ENCODE results near the gene FOXC2.
A peak's percentile ranks its signal among the peaks of the same experiment; 100 is the strongest.

The FOXC2 gene

DNA sequence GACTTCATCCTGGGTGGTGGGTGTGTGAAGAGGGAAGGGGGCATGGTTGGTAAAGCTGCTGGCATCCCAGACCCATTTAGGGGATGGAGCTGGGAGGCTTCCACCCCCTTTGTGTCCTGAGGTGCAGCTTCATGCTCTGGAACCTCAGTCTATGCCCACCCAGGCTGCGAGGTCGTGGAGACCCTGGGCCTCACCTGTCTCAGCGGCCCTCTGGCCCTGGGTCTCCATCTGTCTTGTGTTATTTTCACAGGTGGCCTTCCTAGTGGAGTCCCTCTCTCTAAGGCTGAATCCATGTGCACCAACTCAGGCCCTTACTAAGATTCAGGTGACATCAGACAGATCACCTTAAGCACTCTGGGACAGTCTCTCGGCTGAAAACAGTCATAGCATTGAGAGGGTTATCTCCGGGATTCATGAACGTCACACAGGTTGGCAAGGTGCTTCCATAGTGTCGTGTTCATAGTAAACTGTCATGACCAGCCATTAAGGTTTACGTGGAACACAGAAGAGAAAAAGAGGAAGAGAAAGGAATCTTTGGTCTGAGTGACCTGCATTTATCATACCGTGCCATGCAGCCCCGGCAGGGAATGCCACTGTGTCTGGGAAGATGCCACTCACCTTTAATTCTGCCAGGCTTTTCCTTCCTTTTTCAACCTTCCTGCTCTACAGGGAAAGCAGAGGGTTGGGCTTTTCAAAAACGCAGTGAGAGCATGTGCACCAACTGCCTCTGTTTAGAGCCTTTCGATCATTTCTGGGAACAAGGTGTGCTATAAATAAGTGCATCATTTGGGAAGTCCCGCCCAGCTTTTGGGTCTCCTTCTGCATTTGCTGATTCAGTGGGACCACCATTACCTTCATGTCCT, 7.2 kb downstream of the FOXC2 start:
- Histone ChIP-seq H3K4me3 (ENCODE audit: low read depth, low read length) (no peak overlapping the region), H3K36me3 (replicated peaks) (peaks cover 54% of the 10 kb centered on the region), H3K27me3 (replicated peaks) (no peaks in the 10 kb centered on the region), H3K27ac (peak overlapping the region; percentile 79)
- TF ChIP-seq, protein P1, sequence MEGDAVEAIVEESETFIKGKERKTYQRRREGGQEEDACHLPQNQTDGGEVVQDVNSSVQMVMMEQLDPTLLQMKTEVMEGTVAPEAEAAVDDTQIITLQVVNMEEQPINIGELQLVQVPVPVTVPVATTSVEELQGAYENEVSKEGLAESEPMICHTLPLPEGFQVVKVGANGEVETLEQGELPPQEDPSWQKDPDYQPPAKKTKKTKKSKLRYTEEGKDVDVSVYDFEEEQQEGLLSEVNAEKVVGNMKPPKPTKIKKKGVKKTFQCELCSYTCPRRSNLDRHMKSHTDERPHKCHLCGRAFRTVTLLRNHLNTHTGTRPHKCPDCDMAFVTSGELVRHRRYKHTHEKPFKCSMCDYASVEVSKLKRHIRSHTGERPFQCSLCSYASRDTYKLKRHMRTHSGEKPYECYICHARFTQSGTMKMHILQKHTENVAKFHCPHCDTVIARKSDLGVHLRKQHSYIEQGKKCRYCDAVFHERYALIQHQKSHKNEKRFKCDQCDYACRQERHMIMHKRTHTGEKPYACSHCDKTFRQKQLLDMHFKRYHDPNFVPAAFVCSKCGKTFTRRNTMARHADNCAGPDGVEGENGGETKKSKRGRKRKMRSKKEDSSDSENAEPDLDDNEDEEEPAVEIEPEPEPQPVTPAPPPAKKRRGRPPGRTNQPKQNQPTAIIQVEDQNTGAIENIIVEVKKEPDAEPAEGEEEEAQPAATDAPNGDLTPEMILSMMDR (IDR thresholded peaks at IDR 0.05; ENCODE audit: low read depth, low read length, missing control alignments), result no peak
- DNase-seq, result no peak
- in situ Hi-C loops (cut with HindIII; ENCODE audit: low pct_ligation_motif_present, low sequenced_read_pairs), result loop anchor here (5.0 to 25.0 kb wide), 2 partner anchors 488 to 713 kb away; no protein-coding TSS in a partner anchor

DNA sequence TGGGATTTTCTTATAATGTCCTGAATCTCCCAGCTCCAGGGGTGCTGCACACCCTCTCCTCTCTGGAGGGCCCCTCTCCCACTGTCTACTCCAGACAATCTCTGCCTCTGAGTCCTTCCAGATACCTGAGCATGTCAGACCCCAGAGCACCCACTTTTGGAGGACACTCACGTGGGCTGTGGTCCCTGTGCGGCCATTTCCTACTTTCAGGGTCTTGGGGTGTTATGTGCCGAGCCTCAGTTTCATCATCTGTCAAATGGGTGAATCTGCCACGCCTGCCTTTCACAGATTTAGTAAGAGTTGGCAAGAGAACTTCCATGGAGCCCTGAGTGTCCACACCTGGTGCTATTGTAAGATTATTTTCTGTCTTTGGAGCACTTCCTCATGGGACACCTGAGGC, 8.0 kb downstream of the FOXC2 start:
- H3K27me3 ChIP-seq (replicated peaks), result no peaks in the 10 kb centered on the region
- in situ Hi-C loops (cut with HindIII; ENCODE audit: low pct_ligation_motif_present, low sequenced_read_pairs), result loop anchor here (5.0 to 25.0 kb wide), 3 partner anchors 188 to 713 kb away; no protein-coding TSS in a partner anchor
- TF ChIP-seq, protein P1 (IDR thresholded peaks at IDR 0.05; ENCODE audit: low read depth, low read length, missing control alignments), result no peak
- no peak overlapping the region for H3K4me3 ChIP-seq (ENCODE audit: low read depth, low read length)
- no peak for DNase-seq
- H3K27ac ChIP-seq, result no peak overlapping the region
- H3K36me3 ChIP-seq (replicated peaks), result peaks cover 46% of the 10 kb centered on the region

DNA sequence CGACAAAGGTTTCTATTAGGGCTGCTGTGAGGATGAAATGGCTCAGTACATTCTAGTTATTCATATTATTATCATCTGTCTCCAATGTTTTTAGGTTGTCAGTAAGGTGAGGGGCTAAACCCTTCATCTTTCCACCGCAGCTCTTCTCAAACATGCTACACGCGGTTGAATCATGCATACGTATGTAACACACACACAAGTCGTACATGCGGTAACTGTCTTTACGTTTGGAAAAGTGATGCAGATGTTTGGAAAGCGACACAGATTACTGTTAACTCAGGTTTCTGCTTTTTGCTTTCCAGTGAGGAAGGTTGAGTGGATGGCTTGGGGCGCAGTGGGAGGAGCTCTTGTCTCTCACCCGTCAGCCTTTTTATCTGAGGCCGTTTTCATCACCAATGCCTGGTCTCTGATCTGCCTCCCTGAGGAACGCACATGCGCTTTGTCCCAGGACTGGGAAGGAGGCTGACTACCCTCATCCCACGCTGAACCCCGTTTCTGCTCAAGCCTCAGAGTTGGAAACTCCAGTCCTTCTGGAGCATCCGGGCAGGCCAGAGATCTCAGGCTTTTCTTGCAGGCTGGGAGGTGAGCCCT, 8.6 kb downstream of the FOXC2 start:
- Histone ChIP-seq H3K27me3 (replicated peaks) (no peaks in the 10 kb centered on the region), H3K36me3 (replicated peaks) (peaks cover 43% of the 10 kb centered on the region), H3K27ac (peak overlapping the region; percentile 95), H3K4me3 (ENCODE audit: low read depth, low read length) (peak overlapping the region; percentile 10)
- DNase-seq, result no peak
- TF ChIP-seq, protein P1 (IDR thresholded peaks at IDR 0.05; ENCODE audit: low read depth, low read length, missing control alignments), result no peak
- in situ Hi-C loops (cut with HindIII; ENCODE audit: low pct_ligation_motif_present, low sequenced_read_pairs), result loop anchor here (25.0 kb wide), 1 partner anchor 187 kb away; no protein-coding TSS in a partner anchor

DNA sequence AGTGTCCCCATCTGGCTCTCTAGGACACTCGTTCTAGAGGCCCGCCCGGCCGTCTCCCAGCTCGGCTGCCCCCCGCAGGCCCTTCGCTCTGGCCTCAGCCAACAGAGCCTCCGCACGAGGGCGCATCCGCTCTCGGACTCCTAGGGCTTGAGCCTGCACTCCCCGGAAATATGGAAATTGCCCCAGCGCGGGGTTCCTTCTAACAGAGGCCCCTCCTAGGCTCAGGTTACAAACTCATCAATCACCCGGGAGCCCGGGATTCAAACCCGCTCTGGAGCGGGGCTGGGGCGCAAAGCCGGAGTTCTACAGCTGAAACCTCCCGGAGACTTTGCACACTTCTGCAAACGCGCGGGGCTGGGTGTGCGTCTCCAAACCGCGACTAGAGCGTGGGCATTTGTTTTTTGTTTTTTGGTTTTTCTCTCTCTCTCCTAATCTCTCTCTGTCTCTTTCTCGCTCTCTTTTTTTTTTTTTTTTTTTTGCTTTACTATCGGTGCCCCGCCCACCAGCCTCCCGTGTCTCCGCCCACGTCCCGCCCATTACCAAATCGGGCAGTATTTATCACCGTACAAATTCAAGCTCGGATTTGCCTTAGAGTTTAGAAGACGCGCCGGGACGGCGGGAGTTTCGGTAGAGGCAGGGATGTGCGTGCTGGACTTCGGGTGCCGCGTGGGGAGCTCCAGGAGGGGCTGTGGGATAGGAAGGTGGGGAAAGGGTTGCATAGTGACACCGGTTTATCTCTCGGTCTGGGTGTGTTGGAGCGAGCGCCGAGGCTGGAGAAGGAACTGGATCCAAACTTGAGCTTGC, 9.3 kb downstream of the FOXC2 start:
- in situ Hi-C loops (cut with HindIII; ENCODE audit: low pct_ligation_motif_present, low sequenced_read_pairs), result loop anchor here (25.0 kb wide), 1 partner anchor 186 kb away; no protein-coding TSS in a partner anchor
- peak overlapping the region; percentile 76 for H3K4me3 ChIP-seq (ENCODE audit: low read depth, low read length)
- H3K36me3 ChIP-seq (replicated peaks), result peaks cover 36% of the 10 kb centered on the region
- peak overlapping the region; percentile 95 for H3K27ac ChIP-seq
- no peaks in the 10 kb centered on the region for H3K27me3 ChIP-seq (replicated peaks)
- TF ChIP-seq, protein P1 (IDR thresholded peaks at IDR 0.05; ENCODE audit: low read depth, low read length, missing control alignments), result peak; percentile 87
- peak; percentile 94 for DNase-seq

DNA sequence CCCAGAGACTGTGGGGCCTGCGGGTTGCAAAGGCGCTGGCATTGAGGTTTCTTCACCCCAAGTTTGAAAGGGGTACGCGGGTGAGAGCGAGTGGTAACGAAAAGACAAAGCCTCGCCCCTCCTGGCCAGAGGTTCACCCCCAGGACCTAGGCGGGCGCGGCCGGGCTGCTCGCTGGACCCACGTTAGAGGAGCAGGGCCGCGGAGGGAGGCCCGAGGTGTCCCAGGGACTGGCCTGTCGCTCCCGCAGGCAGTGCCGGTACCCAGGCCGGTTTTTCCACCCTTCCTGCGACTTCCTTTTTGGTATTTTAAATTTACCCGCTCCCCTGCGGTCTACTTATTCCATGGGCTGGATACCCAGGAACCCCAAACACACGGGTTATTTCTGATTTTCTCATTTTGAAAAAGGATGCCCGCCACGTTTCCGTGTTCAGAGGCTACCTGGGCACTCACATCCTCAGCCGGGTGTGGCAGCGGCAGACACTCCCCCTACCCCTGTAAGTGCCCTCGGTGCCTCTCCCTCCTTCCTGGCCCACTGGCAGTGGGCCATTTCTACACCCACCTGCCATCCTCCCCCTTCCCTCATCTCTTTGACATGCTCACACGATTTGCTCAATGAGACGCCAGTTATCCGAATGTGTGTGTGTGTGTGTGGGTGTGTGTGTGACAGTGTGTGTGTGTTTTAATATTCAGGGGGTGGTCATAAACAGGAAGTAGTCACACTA, 10.1 kb downstream of the FOXC2 start:
- in situ Hi-C loops (cut with HindIII; ENCODE audit: low pct_ligation_motif_present, low sequenced_read_pairs), result loop anchor here (25.0 kb wide), 1 partner anchor 186 kb away; no protein-coding TSS in a partner anchor
- TF ChIP-seq, protein P1 (IDR thresholded peaks at IDR 0.05; ENCODE audit: low read depth, low read length, missing control alignments), result no peak
- peak overlapping the region; percentile 76 for H3K4me3 ChIP-seq (ENCODE audit: low read depth, low read length)
- peaks cover 28% of the 10 kb centered on the region for H3K36me3 ChIP-seq (replicated peaks)
- peak; percentile 70 for DNase-seq
- peak overlapping the region; percentile 95 for H3K27ac ChIP-seq
- H3K27me3 ChIP-seq (replicated peaks), result no peaks in the 10 kb centered on the region
